ENCODE data around the gene U2SURP.

GRCh38 chr3:142987707-142988106 is 13.7 kb upstream of the U2SURP start:
- no peak for TF ChIP-seq POLR2A (IDR thresholded peaks at IDR 0.05; ENCODE audit: low read length)
- no peak for TF ChIP-seq GATA1 (IDR thresholded peaks at IDR 0.05; ENCODE audit: low read depth, low read length)

All from erythroblast (primary cell).